Stimulated activated CD4-positive, alpha-beta T cell treated with anti-CD3 and anti-CD28 coated beads, Interleukin-15, amount 100 ng/mL, for 24 hours (primary cell): ENCODE data around the gene EDC4.
"Not testable (repeated sequence)": the region's sequence is repeated elsewhere in the genome, so short reads cannot be mapped to it uniquely, and the experiment has no call there.

ENCODE experiments used
- DNase-seq: peaks from one replicate; pipeline ENCODE4 v3.0.0-alpha.2; 2020

EDC4 gene

GRCh38 chr16:67853670-67854069 is 19.2 kb upstream of the EDC4 start:
- no peak for DNase-seq

GRCh38 chr16:67855789-67856188 is 17.1 kb upstream of the EDC4 start:
- no peak for DNase-seq

GRCh38 chr16:67856927-67857546 is 15.8 kb upstream of the EDC4 start:
- no peak for DNase-seq

- DNase-seq, result peak; percentile 31
Observed at GRCh38 chr16:67857547-67858233, 15.2 kb upstream of the EDC4 start.

- no peak for DNase-seq
Observed at GRCh38 chr16:67858500-67858899, 14.4 kb upstream of the EDC4 start.

DNA sequence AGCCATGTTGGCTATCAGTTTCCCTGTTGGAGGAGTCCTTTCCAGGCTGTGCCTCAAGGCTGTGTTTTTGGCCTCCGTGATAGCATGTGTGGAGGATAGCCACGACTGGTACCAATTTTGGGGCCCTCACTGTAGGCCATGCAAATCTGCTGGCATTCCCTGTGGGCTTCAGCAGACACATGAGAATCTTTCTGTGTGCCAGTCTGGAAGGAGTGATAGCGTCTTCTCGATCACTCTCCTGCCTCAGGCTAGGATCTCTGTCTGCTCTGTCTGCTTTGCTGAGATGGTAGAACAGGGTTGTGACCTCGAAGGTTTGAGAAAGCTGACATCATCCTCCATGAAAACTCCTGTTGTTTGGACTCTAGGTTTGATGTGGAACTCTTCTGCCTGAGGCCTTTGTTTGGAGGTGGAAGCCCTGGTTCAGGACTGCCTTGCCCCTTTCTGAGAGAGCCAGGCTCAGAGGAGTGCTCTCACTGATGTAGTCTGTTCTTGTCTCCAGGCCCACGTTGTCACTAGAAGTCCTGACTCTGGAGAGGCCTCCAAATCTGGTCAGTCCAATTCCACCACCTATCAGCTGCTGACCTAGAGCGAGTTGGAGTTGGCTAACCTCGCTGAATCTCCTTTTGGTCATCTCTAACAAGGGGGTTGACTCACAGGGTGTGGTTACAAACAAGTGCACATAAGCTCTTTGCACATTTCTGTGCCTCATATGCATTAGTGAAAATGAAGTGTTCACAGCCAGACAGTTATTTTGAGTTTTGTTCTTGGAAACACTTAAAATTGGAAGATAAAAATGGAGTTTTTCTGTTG is 12.1 kb upstream of the EDC4 start:
- DNase-seq, result no peak

DNA sequence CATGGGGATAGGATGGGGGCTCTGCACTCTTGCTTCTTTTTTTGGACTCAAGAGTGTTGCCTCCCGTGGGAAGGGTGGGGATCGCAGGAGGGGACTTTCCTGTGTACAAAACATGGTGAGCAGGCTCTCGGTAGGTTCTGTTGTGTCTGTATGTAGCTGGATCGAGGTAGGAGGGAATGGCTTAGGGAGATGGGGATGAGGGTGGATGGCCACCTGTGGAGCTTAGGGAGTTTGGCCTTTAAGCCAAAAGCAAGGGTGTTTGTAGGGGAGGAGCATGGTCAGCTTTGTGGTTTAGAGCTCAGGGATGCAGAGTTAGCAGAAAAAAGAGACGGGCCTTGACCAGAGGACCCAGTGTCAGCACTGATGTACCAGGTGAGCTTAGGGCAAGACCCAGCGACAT is 11.0 kb upstream of the EDC4 start:
- no peak for DNase-seq

GRCh38 chr16:67862623-67863583 is 9.9 kb upstream of the EDC4 start:
- no peak for DNase-seq

GRCh38 chr16:67864044-67864443 is 8.8 kb upstream of the EDC4 start:
- DNase-seq, result not testable (repeated sequence)

DNA sequence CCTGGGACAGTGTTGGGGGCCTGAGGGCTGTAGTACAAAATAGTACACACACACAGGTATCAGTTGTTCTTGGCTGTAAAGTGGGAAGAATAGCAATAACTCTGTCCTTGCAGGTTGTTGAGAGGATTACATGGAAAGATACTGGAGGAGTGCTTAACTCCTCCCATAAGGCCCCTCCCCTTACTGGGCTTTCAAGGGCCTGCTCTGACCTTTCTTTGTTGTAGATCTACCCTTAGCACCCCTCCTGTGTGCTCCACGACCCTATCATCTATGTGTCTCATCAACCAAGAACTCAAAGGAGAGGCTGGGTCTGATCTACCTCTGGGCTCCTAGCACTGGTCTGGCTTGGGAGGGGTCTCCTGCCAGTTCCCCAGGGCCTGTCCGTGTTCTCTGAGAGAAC is 8.3 kb upstream of the EDC4 start:
- no peak for DNase-seq

- DNase-seq, result peak; percentile 23
Observed at GRCh38 chr16:67865318-67865717, 7.5 kb upstream of the EDC4 start.

DNA sequence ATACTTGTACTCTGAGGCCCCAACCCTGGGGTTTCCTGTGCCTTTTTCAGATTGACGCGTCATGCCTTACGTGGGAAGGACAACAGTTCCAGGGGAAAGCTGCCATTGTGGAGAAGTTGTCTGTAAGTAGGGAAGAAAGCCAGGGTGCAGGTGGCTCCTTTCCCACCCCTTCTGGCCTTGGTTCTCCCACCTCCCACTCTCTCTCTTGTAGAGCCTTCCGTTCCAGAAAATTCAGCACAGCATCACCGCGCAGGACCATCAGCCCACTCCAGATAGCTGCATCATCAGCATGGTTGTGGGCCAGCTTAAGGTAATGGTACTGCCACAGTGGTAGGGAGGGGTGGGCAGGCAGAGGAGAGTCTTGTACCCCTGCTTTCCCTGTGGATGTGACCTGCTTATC is 4.6 kb upstream of the EDC4 start:
- DNase-seq, result no peak

DNA sequence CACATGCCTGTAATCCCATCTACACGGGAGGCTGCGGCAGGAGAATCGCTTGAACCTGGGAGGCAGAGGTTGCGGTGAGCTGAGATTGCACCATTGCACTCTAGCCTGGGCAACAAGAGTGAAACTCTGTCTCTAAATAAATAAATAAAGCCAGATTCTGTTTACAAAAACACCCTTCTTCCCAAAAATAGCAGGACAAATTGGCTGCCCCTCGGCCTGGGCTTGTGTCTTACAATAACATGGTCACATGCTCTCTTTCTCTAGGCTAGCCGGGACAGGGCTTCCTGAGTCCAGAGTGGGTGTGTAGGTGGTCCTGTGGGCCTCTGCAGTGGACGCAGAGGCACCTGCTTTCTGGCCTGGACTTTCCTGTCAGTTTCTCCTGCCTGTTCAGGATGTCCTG is 3.2 kb upstream of the EDC4 start:
- DNase-seq, result no peak

DNA sequence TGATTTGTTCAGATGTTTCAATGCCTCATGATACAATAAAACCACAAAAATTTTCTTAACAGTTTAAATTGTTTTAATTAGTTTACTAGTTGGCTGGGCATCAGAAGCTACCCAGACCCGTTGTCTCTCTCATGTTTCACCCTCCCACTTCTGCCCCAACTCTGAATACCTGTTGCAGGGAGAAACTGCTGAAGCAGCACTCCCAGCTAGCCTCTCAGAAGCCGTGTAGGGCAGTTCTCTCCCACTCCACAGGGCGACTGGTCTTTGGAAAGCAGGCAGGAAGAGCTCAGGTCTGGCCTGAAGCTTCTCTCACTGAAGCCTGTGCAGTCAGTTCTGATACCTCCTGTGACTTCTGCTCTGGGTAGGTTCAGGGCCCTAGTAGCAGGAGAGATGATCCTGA is 1.6 kb upstream of the EDC4 start:
- DNase-seq, result no peak

- DNase-seq, result no peak
Observed at GRCh38 chr16:67872131-67872630, 671 bp upstream of the EDC4 start.

- peak; percentile 33 for DNase-seq
Observed at GRCh38 chr16:67873435-67874370, 851 bp downstream of the EDC4 start.

- no peak for DNase-seq
Observed at GRCh38 chr16:67874372-67874771, 1.5 kb downstream of the EDC4 start.

DNA sequence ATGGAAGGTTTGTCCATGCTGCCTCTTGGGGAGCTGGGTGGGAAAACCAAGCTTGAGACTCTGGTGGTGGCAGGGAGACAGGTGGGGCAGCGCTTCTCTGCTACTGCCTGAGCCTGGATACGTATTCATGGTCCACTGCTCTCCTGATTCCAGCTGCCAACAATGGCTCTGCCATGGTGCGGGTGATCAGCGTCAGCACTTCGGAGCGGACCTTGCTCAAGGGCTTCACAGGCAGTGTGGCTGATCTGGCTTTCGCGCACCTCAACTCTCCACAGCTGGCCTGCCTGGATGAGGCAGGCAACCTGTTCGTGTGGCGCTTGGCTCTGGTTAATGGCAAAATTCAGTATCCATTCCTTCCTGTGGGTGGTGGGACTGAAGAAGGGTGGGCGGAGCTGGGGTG is 4.2 kb downstream of the EDC4 start:
- no peak for DNase-seq

GRCh38 chr16:67878232-67878631 is 5.4 kb downstream of the EDC4 start:
- no peak for DNase-seq

DNA sequence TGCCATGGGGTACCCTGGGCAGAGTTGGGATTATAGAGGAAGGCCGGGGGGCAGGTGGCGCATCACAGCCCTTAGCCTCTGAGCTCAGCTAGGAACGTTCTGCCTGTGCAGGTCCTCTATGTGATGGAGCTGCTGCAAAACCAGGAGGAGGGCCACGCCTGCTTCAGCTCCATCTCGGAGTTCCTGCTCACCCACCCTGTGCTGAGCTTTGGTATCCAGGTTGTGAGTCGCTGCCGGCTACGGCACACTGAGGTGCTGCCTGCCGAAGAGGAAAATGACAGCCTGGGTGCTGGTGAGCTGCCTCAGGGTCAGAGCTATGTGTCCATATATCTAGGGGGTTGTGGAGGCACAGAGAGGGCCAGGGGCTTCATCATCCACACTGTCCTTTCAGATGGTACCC is 6.0 kb downstream of the EDC4 start:
- no peak for DNase-seq

DNA sequence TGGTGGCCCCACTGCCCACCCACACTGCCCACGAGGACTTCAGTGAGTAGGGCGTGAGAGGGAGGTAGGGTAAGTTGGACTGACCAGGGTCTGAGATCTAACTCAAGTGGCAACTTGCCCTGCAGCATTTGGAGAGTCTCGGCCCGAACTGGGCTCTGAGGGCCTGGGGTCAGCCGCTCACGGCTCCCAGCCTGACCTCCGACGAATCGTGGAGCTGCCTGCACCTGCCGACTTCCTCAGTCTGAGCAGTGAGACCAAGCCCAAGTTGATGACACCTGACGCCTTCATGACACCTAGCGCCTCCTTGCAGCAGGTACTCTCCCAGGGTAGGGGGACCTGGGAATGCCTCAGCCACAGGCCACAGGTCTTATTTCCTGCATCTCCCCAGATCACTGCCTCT is 6.6 kb downstream of the EDC4 start:
- DNase-seq, result no peak

DNA sequence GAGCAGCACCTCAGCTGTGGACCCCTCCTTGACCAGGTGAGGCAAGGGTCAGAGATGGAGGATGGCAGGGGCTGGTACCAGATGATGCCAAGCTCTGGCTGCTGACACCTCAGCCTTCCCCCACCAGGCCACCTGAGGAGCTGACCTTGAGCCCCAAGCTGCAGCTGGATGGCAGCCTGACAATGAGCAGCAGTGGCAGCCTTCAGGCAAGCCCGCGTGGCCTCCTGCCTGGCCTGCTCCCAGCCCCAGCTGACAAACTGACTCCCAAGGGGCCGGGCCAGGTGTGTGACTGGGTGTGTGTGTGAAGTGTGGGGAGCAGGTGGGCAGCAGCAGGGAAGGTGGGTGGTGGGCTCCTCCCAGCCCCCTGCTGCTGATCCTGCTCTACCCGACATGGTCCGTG is 7.1 kb downstream of the EDC4 start:
- DNase-seq, result no peak
